Kidney epithelial cell (primary cell): Measurements from ENCODE around the gene WNT16. TPM values are rescaled to one million over a fixed set of nuclear protein-coding genes. Genes with fewer than 3 reads are reported as not detected.

Source experiments
- DNase-seq: peaks from one replicate; pipeline ENCODE4 v3.0.0-alpha.2; 2010; ENCODE audit warnings: low read depth
- H3K27me3 ChIP-seq: 2 replicates; pipeline ENCODE4 v1.6.0; 2011; ENCODE audit warnings: low read length; ENCODE audit not compliant: control insufficient read depth, insufficient read depth
- H3K36me3 ChIP-seq: 2 replicates; pipeline ENCODE4 v1.5.1; 2011; ENCODE audit warnings: low read length; ENCODE audit not compliant: control insufficient read depth, insufficient read depth
- H3K4me3 ChIP-seq: 2 replicates; pipeline ENCODE4 v1.5.1; 2011; ENCODE audit warnings: low read depth, mild to moderate bottlenecking, control low read depth, low read length
- total RNA-seq: library from RNA; depleted of rRNA; stranded (reverse); fragments of >200 nt; gene quantifications from 2 replicates; pipeline ENCODE4 v1.2.3, GENCODE V29; 2015
- TF ChIP-seq, protein P1 (sequence below): IDR thresholded peaks from 2 replicates; pipeline ENCODE4 v1.5.1; 2011; ENCODE audit warnings: mild to moderate bottlenecking, moderate library complexity, low read length, control low read depth, inconsistent platforms; ENCODE audit not compliant: insufficient read depth, poor library complexity, severe bottlenecking

The WNT16 gene
- not detected in 2 replicates for total RNA-seq

DNA sequence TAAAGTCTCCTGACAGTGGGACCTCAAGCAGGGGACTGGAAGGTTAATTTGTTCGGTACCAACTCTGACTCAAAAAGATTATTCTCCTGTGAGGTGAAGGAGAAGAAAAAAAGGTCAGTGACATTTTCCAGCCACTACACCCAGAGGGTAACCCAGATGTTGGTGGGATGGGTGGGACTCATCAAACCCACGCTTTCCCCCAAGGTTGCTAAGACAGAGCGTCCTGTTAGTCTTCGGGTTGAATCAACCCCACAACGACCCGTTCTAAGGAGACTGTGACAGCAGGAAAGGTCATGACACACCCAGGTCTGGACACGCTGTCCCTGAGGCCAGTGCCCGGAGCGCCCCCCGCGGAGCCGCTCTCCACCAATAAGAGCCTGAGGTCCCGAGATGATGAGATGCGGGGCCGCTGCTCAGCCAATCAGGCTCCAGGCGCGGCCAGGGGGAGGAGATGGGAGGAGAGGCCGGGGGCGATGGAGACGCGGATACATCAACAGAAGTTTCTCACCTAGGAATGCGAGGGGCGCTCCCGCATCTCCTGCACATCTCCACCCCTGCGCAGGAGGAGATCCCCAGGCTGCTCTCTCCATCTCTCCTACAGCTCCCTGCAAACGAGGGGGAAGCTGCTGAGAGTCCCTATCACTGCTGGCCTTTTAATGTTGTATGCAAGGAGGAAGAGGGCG, at the start of gene WNT16:
Gene WNT16 (plus strand): TSS at position 493 of the 683 bp plus-strand sequence. CDS start 293 bp downstream, outside the sequence.
- Histone ChIP-seq H3K4me3 (peak within 1 kb of the TSS; percentile 45), H3K36me3 (no peaks in the 10 kb centered on the region), H3K27me3 (peaks cover 22% of the 10 kb centered on the region)
- DNase-seq: no peak
- TF ChIP-seq, protein P1, sequence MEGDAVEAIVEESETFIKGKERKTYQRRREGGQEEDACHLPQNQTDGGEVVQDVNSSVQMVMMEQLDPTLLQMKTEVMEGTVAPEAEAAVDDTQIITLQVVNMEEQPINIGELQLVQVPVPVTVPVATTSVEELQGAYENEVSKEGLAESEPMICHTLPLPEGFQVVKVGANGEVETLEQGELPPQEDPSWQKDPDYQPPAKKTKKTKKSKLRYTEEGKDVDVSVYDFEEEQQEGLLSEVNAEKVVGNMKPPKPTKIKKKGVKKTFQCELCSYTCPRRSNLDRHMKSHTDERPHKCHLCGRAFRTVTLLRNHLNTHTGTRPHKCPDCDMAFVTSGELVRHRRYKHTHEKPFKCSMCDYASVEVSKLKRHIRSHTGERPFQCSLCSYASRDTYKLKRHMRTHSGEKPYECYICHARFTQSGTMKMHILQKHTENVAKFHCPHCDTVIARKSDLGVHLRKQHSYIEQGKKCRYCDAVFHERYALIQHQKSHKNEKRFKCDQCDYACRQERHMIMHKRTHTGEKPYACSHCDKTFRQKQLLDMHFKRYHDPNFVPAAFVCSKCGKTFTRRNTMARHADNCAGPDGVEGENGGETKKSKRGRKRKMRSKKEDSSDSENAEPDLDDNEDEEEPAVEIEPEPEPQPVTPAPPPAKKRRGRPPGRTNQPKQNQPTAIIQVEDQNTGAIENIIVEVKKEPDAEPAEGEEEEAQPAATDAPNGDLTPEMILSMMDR: no peak

DNA sequence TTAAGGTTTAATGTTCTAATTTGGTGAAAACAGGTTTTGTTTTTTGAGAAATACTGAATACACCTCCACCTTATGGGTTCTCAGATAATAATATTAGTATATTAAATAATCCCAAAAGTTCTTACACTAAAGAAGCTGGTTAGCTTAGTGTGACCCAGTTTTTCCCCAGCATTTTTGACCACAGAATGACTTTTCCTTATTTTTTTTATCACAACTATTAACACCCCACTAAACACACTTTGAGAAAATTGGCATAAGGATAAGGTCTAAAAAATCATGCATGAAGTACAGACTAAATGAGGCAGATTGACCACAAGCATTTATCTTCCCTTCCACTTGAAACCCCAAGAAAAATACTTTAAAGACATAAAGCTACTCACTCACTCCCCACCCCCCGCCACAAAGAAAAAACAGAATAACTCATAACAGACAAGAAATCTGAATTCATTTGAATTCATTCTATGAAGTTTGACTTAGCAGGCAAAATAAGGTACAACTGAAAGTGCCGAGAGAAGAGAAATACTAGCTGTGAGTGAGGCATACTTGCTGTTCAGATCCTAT, 49.7 kb upstream of the WNT16 start:
- Histone ChIP-seq H3K36me3 (no peaks in the 10 kb centered on the region), H3K4me3 (no peak overlapping the region), H3K27me3 (no peaks in the 10 kb centered on the region)
- TF ChIP-seq, protein P1: no peak
- DNase-seq: no peak

- TF ChIP-seq, protein P1: no peak
- Histone ChIP-seq H3K4me3 (no peak overlapping the region), H3K36me3 (no peaks in the 10 kb centered on the region), H3K27me3 (no peaks in the 10 kb centered on the region)
- DNase-seq: no peak
These were observed 49.0 kb upstream of the WNT16 start for GRCh38 chr7:121279822-121280221.

GRCh38 chr7:121280656-121281055, 48.1 kb upstream of the WNT16 start:
- no peaks in the 10 kb centered on the region for H3K27me3 ChIP-seq
- TF ChIP-seq, protein P1: no peak
- no peak overlapping the region for H3K4me3 ChIP-seq
- no peak for DNase-seq
- H3K36me3 ChIP-seq: no peaks in the 10 kb centered on the region

GRCh38 chr7:121282129-121282528, 46.7 kb upstream of the WNT16 start:
- Histone ChIP-seq H3K27me3 (no peaks in the 10 kb centered on the region), H3K36me3 (no peaks in the 10 kb centered on the region), H3K4me3 (no peak overlapping the region)
- no peak for DNase-seq
- TF ChIP-seq, protein P1: no peak
